ENCODE results near the gene LSM14A. TPM values are rescaled to one million over a fixed set of nuclear protein-coding genes. Genes with fewer than 3 reads are reported as not detected.

LSM14A gene
- polyA plus RNA-seq, 1 experiment: 97.0 TPM

DNA sequence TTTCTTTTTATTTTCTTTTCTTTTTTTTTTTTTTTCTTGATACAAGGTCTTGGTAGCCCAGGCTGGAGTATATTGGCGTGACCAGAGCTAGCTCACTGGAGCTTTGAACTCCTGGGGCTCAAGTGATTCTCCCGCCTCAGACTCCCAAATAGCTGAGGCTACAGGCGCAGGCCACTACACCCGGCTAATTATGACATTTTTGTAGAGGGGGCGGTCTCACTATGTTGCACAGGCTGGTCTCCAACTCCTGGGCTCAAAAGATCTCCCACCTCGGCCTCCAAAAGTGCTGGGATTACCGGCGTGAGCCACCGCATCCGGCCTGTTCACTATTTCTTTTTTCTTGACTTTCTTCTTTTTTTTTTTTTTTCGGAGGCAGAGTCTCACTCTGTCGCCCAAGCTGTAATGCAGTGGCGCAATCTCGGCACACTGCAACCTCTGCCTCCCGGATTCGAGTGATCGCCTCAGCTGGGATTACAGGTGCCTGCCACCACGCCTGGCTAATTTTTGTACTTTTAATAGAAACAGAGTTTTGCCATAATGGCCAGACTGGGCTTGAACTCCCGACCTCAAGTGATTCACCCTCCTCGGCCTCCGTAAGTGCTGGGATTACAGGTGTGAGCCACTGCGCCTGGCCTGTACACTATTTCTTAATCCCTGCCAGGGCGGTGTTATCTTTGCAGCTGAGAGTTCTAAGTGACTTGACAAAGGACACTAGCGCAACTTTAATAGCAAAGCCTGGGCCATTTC lies 37.1 kb upstream of the LSM14A start:
- Histone ChIP-seq H3K4me3 (ENCODE audit: low read depth, low read length) (peak overlapping the region; percentile 77), H3K9me3 (ENCODE audit: control insufficient read depth, insufficient read depth, low read length) (no peaks in the 10 kb centered on the region), H3K27ac (ENCODE audit: low read depth, low read length) (peak overlapping the region; percentile 68), H3K27me3 (ENCODE audit: control insufficient read depth, insufficient read depth, low read length) (no peaks in the 10 kb centered on the region)
- ChIA-PET POLR2A (interaction anchor here (0.7 kb wide), 1 partner anchor 959 kb away, joined by 5 read pairs; no protein-coding TSS in a partner anchor), CTCF (interaction anchor here (0.7 to 2.1 kb wide), 4 partner anchors 10 to 340 kb away, joined by 3 to 13 read pairs (median 4); no protein-coding TSS in a partner anchor)
- TF ChIP-seq, protein P1, sequence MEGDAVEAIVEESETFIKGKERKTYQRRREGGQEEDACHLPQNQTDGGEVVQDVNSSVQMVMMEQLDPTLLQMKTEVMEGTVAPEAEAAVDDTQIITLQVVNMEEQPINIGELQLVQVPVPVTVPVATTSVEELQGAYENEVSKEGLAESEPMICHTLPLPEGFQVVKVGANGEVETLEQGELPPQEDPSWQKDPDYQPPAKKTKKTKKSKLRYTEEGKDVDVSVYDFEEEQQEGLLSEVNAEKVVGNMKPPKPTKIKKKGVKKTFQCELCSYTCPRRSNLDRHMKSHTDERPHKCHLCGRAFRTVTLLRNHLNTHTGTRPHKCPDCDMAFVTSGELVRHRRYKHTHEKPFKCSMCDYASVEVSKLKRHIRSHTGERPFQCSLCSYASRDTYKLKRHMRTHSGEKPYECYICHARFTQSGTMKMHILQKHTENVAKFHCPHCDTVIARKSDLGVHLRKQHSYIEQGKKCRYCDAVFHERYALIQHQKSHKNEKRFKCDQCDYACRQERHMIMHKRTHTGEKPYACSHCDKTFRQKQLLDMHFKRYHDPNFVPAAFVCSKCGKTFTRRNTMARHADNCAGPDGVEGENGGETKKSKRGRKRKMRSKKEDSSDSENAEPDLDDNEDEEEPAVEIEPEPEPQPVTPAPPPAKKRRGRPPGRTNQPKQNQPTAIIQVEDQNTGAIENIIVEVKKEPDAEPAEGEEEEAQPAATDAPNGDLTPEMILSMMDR (IDR thresholded peaks at IDR 0.05; ENCODE audit: low read depth, low read length): no peak
- DNase-seq (ENCODE audit: low read depth, low spot score): no peak

DNA sequence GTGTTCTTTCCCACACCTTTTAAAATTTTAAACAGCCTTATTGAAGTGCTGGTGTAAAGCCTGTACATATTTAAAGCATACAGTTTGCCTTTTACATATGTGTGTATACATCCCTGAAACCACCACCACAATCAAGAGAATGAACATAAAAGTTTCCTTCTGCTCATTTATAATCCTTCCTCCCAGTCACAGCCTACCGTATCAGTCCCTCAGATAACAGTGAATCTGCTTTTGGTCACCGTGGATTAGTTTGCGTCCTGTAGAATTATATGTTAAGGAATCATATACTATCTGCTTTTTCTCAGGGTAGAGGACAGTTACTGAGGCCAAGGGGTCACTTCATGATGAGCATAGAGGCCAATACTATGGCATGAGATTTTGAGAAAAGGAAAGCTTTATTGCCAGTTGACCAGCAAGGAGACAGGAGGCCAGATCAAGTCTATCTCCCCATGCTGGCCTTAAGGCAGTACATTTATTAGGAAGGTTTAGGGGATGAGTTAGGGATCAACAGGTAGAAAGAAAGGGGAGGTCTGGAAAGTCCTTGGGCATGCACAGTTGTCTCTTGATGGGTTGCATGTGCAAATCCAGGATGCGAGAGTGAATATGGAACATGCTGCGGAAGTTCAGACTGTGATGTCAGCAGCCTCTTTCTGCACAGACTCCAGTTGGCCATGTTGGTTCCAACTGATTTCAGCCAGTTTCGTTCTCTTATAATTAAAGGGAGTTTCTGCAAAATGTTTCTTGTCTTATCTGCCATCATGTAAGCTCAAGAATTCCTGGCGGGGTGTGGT lies 36.3 kb upstream of the LSM14A start:
- no peak overlapping the region for H3K4me3 ChIP-seq (ENCODE audit: low read depth, low read length)
- ChIA-PET POLR2A (no interaction called here), CTCF (interaction anchor here (0.6 to 2.1 kb wide), 5 partner anchors 9 to 341 kb away, joined by 3 to 13 read pairs (median 3); no protein-coding TSS in a partner anchor)
- no peaks in the 10 kb centered on the region for H3K27me3 ChIP-seq (ENCODE audit: control insufficient read depth, insufficient read depth, low read length)
- TF ChIP-seq, protein P1 (IDR thresholded peaks at IDR 0.05; ENCODE audit: low read depth, low read length): no peak
- no peaks in the 10 kb centered on the region for H3K9me3 ChIP-seq (ENCODE audit: control insufficient read depth, insufficient read depth, low read length)
- no peak for DNase-seq (ENCODE audit: low read depth, low spot score)
- no peak overlapping the region for H3K27ac ChIP-seq (ENCODE audit: low read depth, low read length)

DNA sequence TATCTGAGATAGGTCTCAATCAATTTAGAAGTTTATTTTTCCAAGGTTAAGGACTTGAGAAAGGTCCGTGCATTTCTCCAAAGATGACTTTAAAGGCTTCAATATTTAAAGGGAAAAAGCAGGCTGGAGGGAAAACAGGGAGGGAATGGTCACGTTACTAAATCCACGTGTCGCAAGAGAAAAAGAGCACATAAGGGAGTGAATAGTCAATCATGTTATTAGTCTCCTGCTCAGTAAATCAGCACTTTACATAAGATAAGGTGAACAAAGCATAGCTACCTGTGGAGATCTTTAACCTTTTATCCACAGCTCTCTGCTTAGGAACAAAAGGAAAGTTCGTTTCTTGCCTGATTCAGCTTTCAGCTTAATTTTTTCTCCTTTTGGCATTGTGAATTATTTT lies 31.3 kb upstream of the LSM14A start:
- H3K9me3 ChIP-seq (ENCODE audit: control insufficient read depth, insufficient read depth, low read length): no peaks in the 10 kb centered on the region
- POLR2A ChIA-PET: no interaction called here
- DNase-seq (ENCODE audit: low read depth, low spot score): no peak
- TF ChIP-seq, protein P1 (IDR thresholded peaks at IDR 0.05; ENCODE audit: low read depth, low read length): no peak
- H3K4me3 ChIP-seq (ENCODE audit: low read depth, low read length): no peak overlapping the region
- peaks cover 2% of the 10 kb centered on the region for H3K27me3 ChIP-seq (ENCODE audit: control insufficient read depth, insufficient read depth, low read length)
- CTCF ChIA-PET: interaction anchor here (1.7 to 3.5 kb wide), 2 partner anchors 19 to 363 kb away, joined by 5 to 12 read pairs; no protein-coding TSS in a partner anchor
- no peak overlapping the region for H3K27ac ChIP-seq (ENCODE audit: low read depth, low read length)

DNA sequence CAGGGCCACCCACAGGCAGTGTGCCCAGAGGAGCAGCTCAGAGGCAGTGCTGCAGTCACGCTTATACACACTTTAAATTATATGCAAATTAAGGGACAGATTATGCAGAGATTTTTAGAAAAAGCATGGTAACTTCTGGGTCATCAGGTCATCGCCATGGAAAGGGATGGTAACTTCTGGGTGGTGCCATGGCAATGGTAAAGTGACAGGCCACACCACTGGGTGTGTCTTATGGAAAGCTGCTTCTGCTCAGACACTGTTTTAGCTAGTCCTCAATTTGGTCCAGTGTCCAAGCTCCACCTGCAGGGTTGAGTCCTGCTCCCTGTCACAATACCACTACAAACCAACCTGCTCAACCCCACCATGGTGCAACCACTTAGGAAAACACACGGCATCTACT lies 29.9 kb upstream of the LSM14A start:
- peaks cover 4% of the 10 kb centered on the region for H3K27me3 ChIP-seq (ENCODE audit: control insufficient read depth, insufficient read depth, low read length)
- no peak overlapping the region for H3K4me3 ChIP-seq (ENCODE audit: low read depth, low read length)
- no peak for DNase-seq (ENCODE audit: low read depth, low spot score)
- CTCF ChIA-PET: interaction anchor here (0.6 kb wide), 1 partner anchor 363 kb away, joined by 3 read pairs; no protein-coding TSS in a partner anchor
- POLR2A ChIA-PET: no interaction called here
- TF ChIP-seq, protein P1 (IDR thresholded peaks at IDR 0.05; ENCODE audit: low read depth, low read length): no peak
- no peaks in the 10 kb centered on the region for H3K9me3 ChIP-seq (ENCODE audit: control insufficient read depth, insufficient read depth, low read length)
- no peak overlapping the region for H3K27ac ChIP-seq (ENCODE audit: low read depth, low read length)

Measured in AG04450 (cell line).